GM12878 (cell line): ENCODE data around the gene SLC44A4. TPM values are rescaled to one million over a fixed set of nuclear protein-coding genes. Genes with fewer than 3 reads are reported as not detected.

Source experiments
- ATAC-seq: fragments of 200-7000 bp; cut with Tn5 transposase; 3 replicates; pipeline ENCODE4 v1.9.1; 2020; ENCODE audit warnings: mild to moderate bottlenecking, moderate library complexity
- BruUV-seq: library from RNA; stranded (reverse); fragments of 400-500 nt; replicated peaks from 2 replicates; lab custom pipeline; 2021; lab: Mats Ljungman, UMichigan
- CTCF ChIA-PET: fragments of 300-600 bp; sonication (Branson Sonifier 250); formaldehyde crosslinking; extraction: SDS; loops from one replicate; lab custom pipeline; 2021; ENCODE audit warnings: inconsistent platforms; lab: Yijun Ruan, JAX
- POLR2A ChIA-PET: fragments of 350-600 bp; formaldehyde crosslinking; extraction: SDS; loops from one replicate; lab custom pipeline; 2021; ENCODE audit warnings: inconsistent platforms; lab: Charles Lee
- RAD21 ChIA-PET: fragments of 300-600 bp; sonication (Branson Sonifier 250); formaldehyde crosslinking; loops from one replicate; lab custom pipeline; 2023; ENCODE audit warnings: antibody characterized with exemption; ENCODE audit not compliant: unreplicated experiment; lab: Charles Lee
- SMC1A ChIA-PET: fragments of 300-600 bp; sonication (Branson Sonifier 250); formaldehyde crosslinking; loops from one replicate; lab custom pipeline; 2023; ENCODE audit not compliant: unreplicated experiment, uncharacterized antibody; lab: Charles Lee
- DNase-seq: peaks from one replicate; pipeline ENCODE4 v3.0.0-alpha.2; 2011; ENCODE audit warnings: low read depth, low spot score
- FAIRE-seq: peaks from 3 replicates; lab custom pipeline; 2011; peaks lifted over from hg19 to GRCh38; lab: Jason Lieb, UNC
- H2AFZ ChIP-seq: 2 replicates; pipeline ENCODE4 v1.6.0; 2011; ENCODE audit warnings: low read depth, low read length, control low read depth; ENCODE audit not compliant: control insufficient read depth
- H3K27ac ChIP-seq: 2 replicates; pipeline ENCODE4 v1.5.1; 2011; ENCODE audit warnings: control low read depth; ENCODE audit not compliant: control insufficient read depth, insufficient read depth
- H3K27me3 ChIP-seq, 2 experiments: replicated peaks in 1 of 2; 2 replicates each; pipeline versions ENCODE4 v1.6.0 to v1.6.1; 2011; ENCODE audit warnings: low read length in 1 of 2; ENCODE audit not compliant: control insufficient read depth in 2 of 2, insufficient read depth in 2 of 2
- H3K36me3 ChIP-seq, 2 experiments: 2 replicates each; pipeline ENCODE4 v1.5.1; 2011; ENCODE audit warnings: low read length in 1 of 2; ENCODE audit not compliant: control insufficient read depth in 2 of 2, insufficient read depth in 2 of 2
- H3K4me1 ChIP-seq: 2 replicates; pipeline ENCODE4 v1.6.1; 2011; ENCODE audit warnings: mild to moderate bottlenecking, low read length, moderate library complexity, mixed read lengths; ENCODE audit not compliant: control insufficient read depth, insufficient read depth
- H3K4me2 ChIP-seq: 2 replicates; pipeline ENCODE4 v1.6.0; 2011; ENCODE audit warnings: control low read depth; ENCODE audit not compliant: control insufficient read depth, insufficient read depth
- H3K4me3 ChIP-seq: fragments of 200-600 bp; sonication (generic); 2 replicates; pipeline ENCODE4 v1.5.1; 2016
- H3K79me2 ChIP-seq: 2 replicates; pipeline ENCODE4 v1.6.0; 2011; ENCODE audit warnings: low read length; ENCODE audit not compliant: control insufficient read depth, insufficient read depth
- H3K9ac ChIP-seq: 2 replicates; pipeline ENCODE4 v1.8.0; 2011; ENCODE audit warnings: low read length, control low read depth, mixed read lengths; ENCODE audit not compliant: control insufficient read depth, insufficient read depth
- H3K9me3 ChIP-seq: replicated peaks from 3 replicates; pipeline ENCODE4 v1.5.1; 2011; ENCODE audit warnings: mild to moderate bottlenecking, low read length; ENCODE audit not compliant: control insufficient read depth, insufficient read depth
- H4K20me1 ChIP-seq: 2 replicates; pipeline ENCODE4 v1.6.0; 2011; ENCODE audit not compliant: control insufficient read depth, insufficient read depth
- ATF2 ChIP-seq: IDR thresholded peaks from 2 replicates; pipeline ENCODE4 v1.6.1; 2012; ENCODE audit warnings: low read length, inconsistent platforms
- CBFB ChIP-seq: IDR thresholded peaks from 2 replicates; pipeline ENCODE4 v1.6.1; 2016; ENCODE audit warnings: antibody characterized with exemption, low read depth
- DPF2 ChIP-seq: fragments of 450-650 bp; IDR thresholded peaks from 2 replicates; pipeline ENCODE4 v1.6.1; 2017; ENCODE audit warnings: mild to moderate bottlenecking
- E4F1 ChIP-seq: fragments of 450-650 bp; IDR thresholded peaks from 2 replicates; pipeline ENCODE4 v1.6.1; 2018; ENCODE audit warnings: borderline replicate concordance, mild to moderate bottlenecking; ENCODE audit not compliant: partially characterized antibody
- GATAD2B ChIP-seq: fragments of 450-650 bp; conservative IDR thresholded peaks from 2 replicates; pipeline ENCODE4 v1.6.1; 2017; ENCODE audit warnings: low read depth, mild to moderate bottlenecking, moderate library complexity
- IRF3 ChIP-seq: fragments of 450-650 bp; IDR thresholded peaks from 2 replicates; pipeline ENCODE4 v1.6.1; 2014; ENCODE audit warnings: mild to moderate bottlenecking
- NFYA ChIP-seq: IDR thresholded peaks from 2 replicates; pipeline ENCODE4 v1.6.1; 2011; ENCODE audit warnings: low read depth, mild to moderate bottlenecking, low read length, improper control_type of control experiment, borderline replicate concordance
- POU2F2 ChIP-seq: IDR thresholded peaks from 3 replicates; pipeline ENCODE4 v1.6.1; 2011; ENCODE audit warnings: low read depth, mild to moderate bottlenecking, low read length, borderline replicate concordance
- RB1 ChIP-seq: fragments of 450-650 bp; formaldehyde crosslinking; IDR thresholded peaks from 2 replicates; pipeline ENCODE4 v1.6.1; 2017; ENCODE audit warnings: mild to moderate bottlenecking, borderline replicate concordance
- SMAD1 ChIP-seq: fragments of 450-650 bp; IDR thresholded peaks from 2 replicates; pipeline ENCODE4 v1.6.1; 2018; ENCODE audit warnings: mild to moderate bottlenecking, low read depth; ENCODE audit not compliant: partially characterized antibody
- SMC3 ChIP-seq: IDR thresholded peaks from 2 replicates; pipeline ENCODE4 v1.6.1; 2011; ENCODE audit warnings: low read length, improper control_type of control experiment, borderline replicate concordance
- WRNIP1 ChIP-seq: IDR thresholded peaks from 2 replicates; pipeline ENCODE4 v1.6.1; 2011; ENCODE audit warnings: low read depth, low read length, improper control_type of control experiment, borderline replicate concordance
- ZNF24 ChIP-seq: fragments of 450-650 bp; IDR thresholded peaks from 2 replicates; pipeline ENCODE4 v1.6.1; 2017; ENCODE audit warnings: antibody characterized with exemption, mild to moderate bottlenecking
- WGBS: methylation state at CpG from one replicate; pipeline ENCODE4 v1.1.6; 2016; ENCODE audit warnings: low lambda C conversion rate; ENCODE audit not compliant: insufficient replicate concordance, insufficient coverage; ENCODE audit errors: missing lambda C conversion rate; 5-methylcytosine and 5-hydroxymethylcytosine counted together
- in situ Hi-C: fragments of 300-500 bp; cut with MboI; formaldehyde crosslinking; loops from 9 replicates; pipeline ENCODE4 v1.14.3; 2018; ENCODE audit warnings: mixed read lengths
- intact Hi-C: fragments of 100-400 bp; cut with micrococcal nuclease; formaldehyde crosslinking; loops from one replicate; pipeline ENCODE4 v1.14.2; 2022; ENCODE audit not compliant: unreplicated experiment
- polyA plus RNA-seq, 11 experiments: library from polyadenylated mRNA; depleted of rRNA in 4 of 11; unstranded in 6 of 11; stranded (reverse) in 5 of 11; fragments of >200 nt; fragmentation: Nextera tagmentation in 4 of 11; fragmentation: Illumina TruSeq in 1 of 11; extraction: Ambion mirVana in 4 of 11; extraction: Trizol in 1 of 11; gene quantifications; 1 replicate in 1 of 11; 2 replicates in 10 of 11; pipeline versions ENCODE4 v1.2.1 to v1.2.3, GENCODE V29; 2011 to 2016; ENCODE audit warnings: inconsistent platforms in 2 of 11, missing spikeins in 2 of 11, low read depth in 1 of 11
- total RNA-seq, 4 experiments: library from RNA; depleted of rRNA in 3 of 4; stranded (reverse); fragments of >200 nt in 3 of 4; fragmentation: Illumina TruSeq in 1 of 4; extraction: Trizol in 1 of 4; gene quantifications; 2 replicates each; pipeline versions ENCODE4 v1.2.1 to v1.2.3, GENCODE V29; 2013 to 2021

Gene SLC44A4
- total and polyA plus RNA-seq, 10 of the 15 experiments (the other 5 are each of a cell fraction or from before 2014, with no cell fraction given) = 0.04 to 0.24 (median 0.15) TPM; not detected in 3

- in situ Hi-C loops = no loop called here
- CTCF ChIA-PET = interaction anchor here (0.6 to 2.0 kb wide), 3 partner anchors 8 to 25 kb away, joined by 4 to 7 read pairs (median 5); partner anchors contain the start of gene EHMT2
- no peak overlapping the region for H3K9ac ChIP-seq
- FAIRE-seq = no peak
- no peak for DNase-seq
- TF ChIP-seq IRF3 = no peak
- TF ChIP-seq POU2F2 = no peak
- no peak for TF ChIP-seq SMC3
- no peak for TF ChIP-seq DPF2
- TF ChIP-seq WRNIP1 = no peak
- no peak for TF ChIP-seq RB1
- no peak for TF ChIP-seq NFYA
- TF ChIP-seq ZNF24 = no peak
- no peak for TF ChIP-seq GATAD2B
- no peak for TF ChIP-seq E4F1
- no peak for TF ChIP-seq SMAD1
- TF ChIP-seq CBFB = no peak
- no peak for TF ChIP-seq ATF2
- TF ChIP-seq, all 136 proteins: peak for 0
- Histone ChIP-seq H2AFZ (no peak overlapping the region), H3K36me3 (peaks cover 11 to 39% of the 10 kb centered on the region in 2 experiments; a peak in 3 of 4 replicates), H4K20me1 (no peaks in the 10 kb centered on the region), H3K79me2 (no peaks in the 10 kb centered on the region), H3K27ac (no peak overlapping the region), H3K4me1 (no peaks in the 10 kb centered on the region), H3K27me3 (no peaks in the 10 kb centered on the region), H3K4me3 (no peak overlapping the region), H3K4me2 (no peak overlapping the region), H3K9me3 (no peaks in the 10 kb centered on the region)
- no peak for ATAC-seq
- ChIA-PET SMC1A (interaction anchor here (0.9 kb wide), 1 partner anchor 29 kb away, joined by 3 read pairs; no protein-coding TSS in a partner anchor), POLR2A (interaction anchor here (0.6 kb wide), 2 partner anchors 61 to 175 kb away, joined by 3 read pairs; no protein-coding TSS in a partner anchor), RAD21 (no interaction called here)
- intact Hi-C loops = no loop called here
- 95% methylated on average over 9 of the region's 12 CpGs for WGBS
- BruUV-seq = no TSS peak
Observed at GRCh38 chr6:31883676-31884075, 4.9 kb upstream of the SLC44A4 start.
